GM12875 (cell line): ENCODE measurements around the gene CENPU.
"Not testable (repeated sequence)": the region's sequence is repeated elsewhere in the genome, so short reads cannot be mapped to it uniquely, and the experiment has no call there.

Experiments used
- H3K4me3 ChIP-seq: one replicate; pipeline ENCODE4 v1.5.1; 2011; ENCODE audit warnings: low read depth, low read length, control low read depth
- TF ChIP-seq, protein P1 (sequence below): IDR thresholded peaks from 2 replicates; pipeline ENCODE4 v1.5.1; 2011; ENCODE audit warnings: low read depth, mild to moderate bottlenecking, control low read depth, inconsistent platforms, low read length, moderate library complexity, borderline replicate concordance; ENCODE audit not compliant: insufficient read depth

Gene CENPU, protein sequence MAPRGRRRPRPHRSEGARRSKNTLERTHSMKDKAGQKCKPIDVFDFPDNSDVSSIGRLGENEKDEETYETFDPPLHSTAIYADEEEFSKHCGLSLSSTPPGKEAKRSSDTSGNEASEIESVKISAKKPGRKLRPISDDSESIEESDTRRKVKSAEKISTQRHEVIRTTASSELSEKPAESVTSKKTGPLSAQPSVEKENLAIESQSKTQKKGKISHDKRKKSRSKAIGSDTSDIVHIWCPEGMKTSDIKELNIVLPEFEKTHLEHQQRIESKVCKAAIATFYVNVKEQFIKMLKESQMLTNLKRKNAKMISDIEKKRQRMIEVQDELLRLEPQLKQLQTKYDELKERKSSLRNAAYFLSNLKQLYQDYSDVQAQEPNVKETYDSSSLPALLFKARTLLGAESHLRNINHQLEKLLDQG

DNA sequence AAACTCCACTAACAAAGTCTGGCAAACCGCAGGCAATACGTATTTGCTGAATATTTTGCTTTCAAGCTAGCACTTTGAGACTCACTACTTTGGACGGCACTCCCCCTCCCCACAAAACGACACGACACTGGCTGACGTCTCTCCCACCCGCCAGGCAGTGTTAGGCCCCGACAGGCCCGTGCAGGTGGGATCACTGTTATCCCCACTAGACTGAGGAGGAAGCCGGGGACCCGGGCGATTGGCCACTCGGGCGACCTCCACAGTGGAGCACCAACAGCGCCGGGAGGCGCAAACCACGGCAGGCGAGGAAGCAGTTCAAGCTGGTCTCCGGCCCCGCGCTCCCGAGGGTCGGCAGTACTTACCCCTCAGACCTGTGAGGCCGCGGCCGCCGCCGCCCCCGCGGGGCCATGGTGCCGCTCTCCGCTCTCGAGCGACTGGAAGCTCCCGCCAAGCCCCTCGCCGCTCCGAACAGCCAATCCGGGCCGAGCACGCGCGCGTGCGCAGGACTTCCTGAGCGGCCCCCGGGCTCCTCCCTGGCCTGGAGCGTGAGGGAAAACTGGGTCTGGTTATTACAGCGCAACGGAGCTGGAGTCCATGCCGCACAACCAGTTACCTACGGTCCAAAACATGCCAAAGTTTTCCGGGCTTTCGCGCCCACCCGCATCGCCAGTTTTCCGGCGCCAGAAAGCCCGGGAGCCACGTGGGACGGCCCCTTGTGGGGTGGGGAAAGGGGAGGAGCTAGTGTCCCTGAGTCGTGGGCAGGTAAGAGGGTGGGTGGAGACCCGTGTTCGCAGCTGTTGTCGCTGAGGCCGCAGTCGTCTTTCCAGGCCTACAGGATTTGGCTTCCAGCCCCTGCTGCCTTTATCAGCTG is at the start of gene CENPU:
Gene CENPU, minus strand, starts transcription at position 443 of the 871 bp plus-strand sequence. Its CDS starts 34 bp downstream, at position 409.
- TF ChIP-seq, protein P1, sequence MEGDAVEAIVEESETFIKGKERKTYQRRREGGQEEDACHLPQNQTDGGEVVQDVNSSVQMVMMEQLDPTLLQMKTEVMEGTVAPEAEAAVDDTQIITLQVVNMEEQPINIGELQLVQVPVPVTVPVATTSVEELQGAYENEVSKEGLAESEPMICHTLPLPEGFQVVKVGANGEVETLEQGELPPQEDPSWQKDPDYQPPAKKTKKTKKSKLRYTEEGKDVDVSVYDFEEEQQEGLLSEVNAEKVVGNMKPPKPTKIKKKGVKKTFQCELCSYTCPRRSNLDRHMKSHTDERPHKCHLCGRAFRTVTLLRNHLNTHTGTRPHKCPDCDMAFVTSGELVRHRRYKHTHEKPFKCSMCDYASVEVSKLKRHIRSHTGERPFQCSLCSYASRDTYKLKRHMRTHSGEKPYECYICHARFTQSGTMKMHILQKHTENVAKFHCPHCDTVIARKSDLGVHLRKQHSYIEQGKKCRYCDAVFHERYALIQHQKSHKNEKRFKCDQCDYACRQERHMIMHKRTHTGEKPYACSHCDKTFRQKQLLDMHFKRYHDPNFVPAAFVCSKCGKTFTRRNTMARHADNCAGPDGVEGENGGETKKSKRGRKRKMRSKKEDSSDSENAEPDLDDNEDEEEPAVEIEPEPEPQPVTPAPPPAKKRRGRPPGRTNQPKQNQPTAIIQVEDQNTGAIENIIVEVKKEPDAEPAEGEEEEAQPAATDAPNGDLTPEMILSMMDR: no peak

DNA sequence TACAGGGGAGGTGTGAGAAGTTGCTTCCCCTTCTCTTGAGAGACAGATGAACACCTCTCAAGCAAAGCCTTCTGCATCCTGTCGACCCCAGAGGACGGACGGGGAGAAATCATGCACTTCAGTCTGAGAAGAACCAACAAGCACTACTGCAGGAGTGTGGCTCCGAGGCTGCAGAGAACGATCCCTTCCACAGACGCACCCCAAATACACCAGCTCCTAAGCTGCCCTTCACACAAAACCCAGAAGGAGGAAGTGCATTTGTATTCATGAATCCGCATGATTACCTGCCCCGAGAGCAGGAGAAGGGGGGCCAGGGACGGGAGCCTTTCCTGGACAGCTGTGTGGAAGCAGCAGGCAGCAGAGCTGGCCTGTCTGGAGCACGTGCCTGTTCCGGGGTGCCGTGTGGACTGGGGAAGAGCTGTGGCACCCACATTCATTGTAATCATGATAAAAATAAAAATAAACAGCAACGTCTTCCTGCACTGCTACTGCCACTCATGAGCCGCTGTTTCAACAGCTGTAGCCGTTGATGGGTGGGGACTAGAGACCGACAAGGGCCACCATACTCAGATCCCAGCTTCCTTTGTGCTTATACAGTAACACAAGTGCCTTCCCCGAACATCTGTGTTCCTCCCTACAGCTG is 49.0 kb upstream of the CENPU start:
- H3K4me3 ChIP-seq: no peak overlapping the region
- TF ChIP-seq, protein P1: no peak

More for the DNA sequence above, at the start of gene CENPU:
- peak within 1 kb of the TSS; percentile 96 for H3K4me3 ChIP-seq

DNA sequence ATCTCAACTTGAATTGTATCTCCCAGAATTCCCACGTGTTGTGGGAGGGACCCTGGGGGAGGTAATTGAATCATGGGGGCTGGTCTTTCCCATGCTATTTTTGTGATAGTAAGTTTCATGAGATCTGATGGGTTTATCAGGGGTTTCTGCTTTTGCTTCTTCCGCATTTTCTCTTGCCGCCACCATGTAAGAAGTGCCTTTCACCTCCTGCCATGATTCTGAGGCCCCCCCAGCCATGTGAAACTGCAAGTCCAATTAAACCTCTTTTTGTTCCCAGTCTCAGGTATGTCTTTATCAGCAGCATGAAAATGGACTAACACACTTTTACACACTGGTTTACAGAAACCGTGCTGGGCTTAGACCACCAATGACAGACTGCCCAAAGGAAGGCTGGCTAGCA is 45.3 kb upstream of the CENPU start:
- not testable (repeated sequence) for H3K4me3 ChIP-seq

DNA sequence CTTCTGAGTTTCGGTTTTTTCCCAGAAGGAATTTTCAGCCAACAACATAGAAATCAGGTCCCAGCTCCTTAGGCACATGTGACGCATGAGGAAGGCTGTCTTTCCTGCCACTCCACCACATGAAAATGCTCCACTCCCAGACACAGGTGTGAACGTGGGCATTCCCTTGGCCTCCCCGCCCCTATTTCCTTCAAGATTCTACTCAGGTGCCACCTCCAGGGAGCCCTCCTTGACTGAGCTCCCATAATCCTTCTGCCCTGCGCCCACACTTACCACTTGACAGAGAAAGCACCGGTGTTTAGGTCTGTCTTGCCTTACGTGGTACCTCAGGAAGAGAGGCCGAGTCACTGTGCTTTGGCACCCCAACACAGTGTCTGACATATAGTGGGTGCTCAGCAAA is 44.4 kb upstream of the CENPU start:
- no peak overlapping the region for H3K4me3 ChIP-seq
- TF ChIP-seq, protein P1: no peak

DNA sequence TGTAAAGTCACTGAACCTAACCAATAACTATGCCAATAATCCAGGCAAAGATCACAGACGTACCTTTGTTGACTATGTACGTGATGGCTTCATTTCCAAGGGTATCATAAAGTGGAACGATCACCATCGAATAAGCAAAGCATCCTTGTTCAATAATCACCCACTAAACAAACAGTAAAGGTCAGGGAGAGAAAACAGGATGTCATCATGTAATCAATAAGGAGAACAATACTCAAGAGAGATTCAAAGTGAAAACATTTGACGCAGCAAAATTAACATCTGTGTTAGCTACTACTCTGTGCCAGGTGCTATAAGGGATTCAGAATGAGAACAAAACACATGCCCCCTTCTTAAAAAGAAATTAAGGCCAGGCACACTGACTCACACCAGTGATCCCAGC is 42.9 kb upstream of the CENPU start:
- TF ChIP-seq, protein P1: no peak

DNA sequence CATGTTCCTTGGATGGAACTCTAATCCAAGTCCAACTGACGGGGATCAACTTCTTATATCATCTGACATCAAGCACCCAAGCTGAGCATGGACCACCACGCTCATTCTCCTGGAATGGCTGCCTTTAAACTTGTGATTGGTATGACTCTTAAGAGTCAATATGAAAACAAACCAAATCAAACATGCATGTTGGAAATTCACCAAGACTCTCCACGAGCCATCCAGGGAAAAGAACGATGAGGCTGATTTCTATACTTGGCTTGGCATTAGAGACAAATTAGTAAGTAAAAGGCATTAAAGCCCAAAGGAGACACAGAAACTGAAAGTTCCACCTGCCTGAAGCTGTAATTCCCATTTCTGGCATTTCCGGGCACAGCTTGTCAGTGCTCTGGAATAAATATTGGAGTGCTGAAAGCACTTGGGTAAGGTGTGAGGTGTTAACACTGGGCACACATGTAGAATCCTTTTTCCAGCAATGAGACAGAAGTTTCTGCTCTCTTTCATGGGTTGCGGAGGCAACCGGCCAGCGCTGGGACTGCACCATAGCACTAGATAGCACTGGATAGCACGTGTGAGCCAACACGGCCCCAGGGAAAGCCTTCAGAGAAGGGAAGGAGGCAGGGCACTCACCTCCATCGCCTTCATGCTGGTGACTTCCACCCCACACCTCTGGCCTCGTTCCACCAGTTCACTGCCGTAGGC is 42.1 kb upstream of the CENPU start:
- TF ChIP-seq, protein P1: no peak
- no peak overlapping the region for H3K4me3 ChIP-seq

More for the DNA sequence above, 42.9 kb upstream of the CENPU start:
- H3K4me3 ChIP-seq: no peak overlapping the region

DNA sequence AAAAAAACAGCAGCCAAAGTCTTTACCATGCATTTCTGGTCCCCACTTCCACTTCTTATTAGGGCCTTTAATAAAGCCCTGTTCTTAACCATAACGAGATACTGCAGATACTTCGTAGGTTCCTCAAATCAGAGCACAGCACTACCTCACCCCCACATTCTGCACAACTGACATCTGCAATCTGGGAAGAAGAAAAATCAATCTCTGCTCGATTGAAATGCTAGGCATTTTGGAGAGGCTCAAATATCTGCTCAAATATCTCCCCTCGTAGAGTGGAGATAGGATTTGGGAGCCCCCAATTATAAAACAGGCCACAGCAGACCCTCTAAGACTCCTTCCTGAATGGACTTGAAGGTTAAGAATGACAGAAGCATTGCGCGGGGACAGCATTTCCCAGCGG is 40.3 kb upstream of the CENPU start:
- TF ChIP-seq, protein P1: no peak
- no peak overlapping the region for H3K4me3 ChIP-seq
